CD4-positive, alpha-beta T cell treated with Interleukin-10 for 1 hour (primary cell): ENCODE results near the gene HCK.

Source experiments
- DNase-seq: peaks from one replicate; pipeline ENCODE4 v3.0.0-alpha.2; 2020

The HCK gene

GRCh38 chr20:32134026-32134425, 82.0 kb downstream of the HCK start:
- no peak for DNase-seq

- no peak for DNase-seq
These were observed 84.0 kb downstream of the HCK start for GRCh38 chr20:32135983-32136515.

GRCh38 chr20:32138921-32139320, 86.9 kb downstream of the HCK start:
- no peak for DNase-seq

- DNase-seq = no peak
These were observed 87.9 kb downstream of the HCK start for GRCh38 chr20:32139947-32140346.

GRCh38 chr20:32140603-32141002, 88.6 kb downstream of the HCK start:
- DNase-seq = no peak

- DNase-seq = no peak
These were observed 89.5 kb downstream of the HCK start for GRCh38 chr20:32141465-32141980.

- DNase-seq = no peak
These were observed 90.0 kb downstream of the HCK start for GRCh38 chr20:32142088-32142487.

- DNase-seq = no peak
These were observed 90.9 kb downstream of the HCK start for GRCh38 chr20:32142991-32143390.

GRCh38 chr20:32144898-32145662, 93.0 kb downstream of the HCK start:
- DNase-seq = no peak

- DNase-seq = no peak
These were observed 97.6 kb downstream of the HCK start for GRCh38 chr20:32149566-32150170.

- no peak for DNase-seq
These were observed 98.3 kb downstream of the HCK start for GRCh38 chr20:32150291-32150848.
